GM15510 (cell line): ENCODE results near the gene CFP.

Source experiments
- POLR2A ChIP-seq: IDR thresholded peaks from 3 replicates; pipeline ENCODE4 v1.6.1; 2011; ENCODE audit warnings: borderline replicate concordance; ENCODE audit not compliant: insufficient read length; ENCODE audit errors: extremely low read depth

Gene CFP

DNA sequence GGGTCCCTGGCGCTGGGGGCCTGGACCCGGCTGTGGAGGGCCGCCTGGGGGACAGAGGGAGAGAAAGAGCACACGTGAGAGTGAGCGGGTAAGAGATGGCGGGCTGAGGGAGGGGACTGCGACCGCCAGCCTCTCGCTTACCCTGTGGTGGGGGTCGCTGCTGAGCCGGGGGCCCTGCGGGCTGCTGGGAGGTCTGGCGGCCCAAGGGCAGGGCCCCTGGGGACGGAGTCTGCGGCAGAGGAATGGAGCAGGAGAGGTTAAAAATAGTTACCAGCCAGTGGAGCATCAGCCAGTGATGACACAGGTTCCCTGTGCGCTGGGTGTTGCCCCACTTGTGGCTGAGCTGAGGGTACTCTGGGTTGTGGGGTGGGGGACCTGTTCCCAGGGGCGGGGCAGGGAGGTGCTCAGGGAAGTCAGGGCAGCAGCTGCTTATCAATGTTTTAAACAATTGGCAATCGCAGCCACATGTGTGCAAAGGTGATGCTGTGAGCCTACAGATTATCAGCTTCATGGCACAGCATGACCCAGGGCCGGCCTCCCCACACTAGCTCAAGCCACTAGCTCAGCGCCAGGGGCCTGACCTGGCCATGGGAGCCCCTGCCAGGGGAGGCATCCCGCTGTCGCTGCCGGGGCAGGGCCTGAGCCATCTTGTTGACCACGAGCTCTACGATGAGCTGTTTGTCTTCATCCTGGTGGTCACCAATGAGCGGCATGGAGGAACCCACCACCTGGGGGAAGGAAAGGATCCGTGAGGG is 55.0 kb downstream of the CFP start:
- TF ChIP-seq POLR2A: no peak

DNA sequence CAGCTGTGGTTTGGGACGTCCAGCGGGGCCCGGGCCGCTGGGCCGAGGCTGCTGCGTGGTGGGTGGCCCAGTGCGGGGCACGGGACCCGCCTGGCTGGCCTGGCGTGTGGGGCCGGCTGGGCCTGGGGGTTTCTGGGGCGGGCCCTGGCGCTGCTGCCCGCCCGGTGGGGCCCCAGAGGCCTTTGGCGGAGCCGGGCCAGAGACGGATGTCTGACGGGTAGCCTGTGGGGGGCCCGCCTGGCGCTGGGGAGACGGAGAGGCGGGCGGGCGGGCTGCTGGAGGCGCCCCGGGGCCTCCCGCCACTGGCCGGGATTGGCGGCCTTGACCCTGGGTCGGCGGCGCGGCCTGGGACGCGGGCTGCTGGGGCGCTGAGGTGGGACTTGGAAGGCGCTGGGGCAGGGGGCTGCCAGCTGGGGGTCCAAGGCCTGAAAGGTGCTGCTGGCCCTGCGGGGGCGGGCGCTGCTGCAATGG is 55.6 kb downstream of the CFP start:
- no peak for TF ChIP-seq POLR2A

DNA sequence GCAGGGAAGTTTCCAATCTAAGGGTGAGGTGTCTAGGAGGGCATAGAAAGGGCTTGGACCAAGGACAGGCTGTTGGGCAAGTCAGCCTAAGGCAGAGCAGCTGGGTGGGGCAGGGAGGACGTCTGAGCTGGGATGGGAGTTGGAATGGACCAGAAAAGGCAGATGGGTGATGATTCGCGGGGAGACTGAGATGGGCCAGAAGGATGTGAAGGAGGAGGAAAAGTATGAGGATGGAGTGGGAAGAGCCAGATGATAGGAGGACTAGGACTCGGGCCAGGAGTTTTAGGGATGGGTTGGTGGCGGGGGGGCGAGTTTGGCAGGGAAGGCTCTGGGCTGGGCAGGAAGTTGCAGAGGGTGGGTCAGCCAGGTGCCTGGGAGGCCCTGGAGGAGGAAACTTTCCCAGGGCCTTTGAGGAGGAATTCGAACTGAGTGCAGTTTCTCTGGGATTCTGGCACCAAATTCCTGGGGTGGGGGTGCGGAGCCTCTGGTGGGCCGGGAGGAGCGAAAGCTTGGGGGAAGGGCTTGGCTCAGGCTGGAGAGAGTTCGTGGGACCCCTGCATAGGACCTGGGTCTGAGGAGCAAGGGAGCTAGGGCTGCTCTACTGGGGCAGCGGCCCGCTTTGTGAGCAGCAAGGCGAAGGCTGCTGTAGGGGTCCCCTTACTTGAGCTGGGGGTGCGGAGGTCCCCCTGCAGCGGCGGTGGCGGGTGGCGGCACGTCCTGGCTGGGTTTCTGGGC is 56.2 kb downstream of the CFP start:
- no peak for TF ChIP-seq POLR2A
